Amniotic stem cell (primary cell): ENCODE measurements around the gene ARL14EPL.
"Not testable (repeated sequence)": the region's sequence is repeated elsewhere in the genome, so short reads cannot be mapped to it uniquely, and the experiment has no call there.

ENCODE experiments used
- DNase-seq: peaks from one replicate; lab custom pipeline; 2025; lab: John Stamatoyannopoulos, UW

The ARL14EPL gene

GRCh38 chr5:116046823-116047222 is 14.6 kb downstream of the ARL14EPL start:
- no peak for DNase-seq

- DNase-seq = no peak
Observed at GRCh38 chr5:116058346-116058936, 26.2 kb downstream of the ARL14EPL start.

GRCh38 chr5:116062352-116062751 is 30.1 kb downstream of the ARL14EPL start:
- DNase-seq = no peak

GRCh38 chr5:116063950-116064349 is 31.7 kb downstream of the ARL14EPL start:
- no peak for DNase-seq

GRCh38 chr5:116068028-116068632 is 35.9 kb downstream of the ARL14EPL start:
- DNase-seq = peak; percentile 62

- DNase-seq = no peak
Observed at GRCh38 chr5:116071211-116071610, 38.9 kb downstream of the ARL14EPL start.

GRCh38 chr5:116075191-116075831 is 43.0 kb downstream of the ARL14EPL start:
- DNase-seq = no peak

- DNase-seq = no peak
Observed at GRCh38 chr5:116076496-116076895, 44.2 kb downstream of the ARL14EPL start.

GRCh38 chr5:116078199-116078598 is 45.9 kb downstream of the ARL14EPL start:
- no peak for DNase-seq

- DNase-seq = no peak
Observed at GRCh38 chr5:116084287-116084691, 52.0 kb downstream of the ARL14EPL start.

GRCh38 chr5:116084871-116085715 is 52.8 kb downstream of the ARL14EPL start, which contains the start of gene COMMD10:
Gene COMMD10, plus strand, starts transcription at chr5:116085025.
- DNase-seq = peak; percentile 69

- not testable (repeated sequence) for DNase-seq
Observed at GRCh38 chr5:116086309-116086708, 54.0 kb downstream of the ARL14EPL start.

GRCh38 chr5:116088062-116088461 is 55.8 kb downstream of the ARL14EPL start:
- DNase-seq = no peak

- DNase-seq = no peak
Observed at GRCh38 chr5:116090302-116090701, 58.0 kb downstream of the ARL14EPL start.

GRCh38 chr5:116091416-116091815 is 59.1 kb downstream of the ARL14EPL start:
- DNase-seq = no peak

- no peak for DNase-seq
Observed at GRCh38 chr5:116097301-116097700, 65.0 kb downstream of the ARL14EPL start.

- no peak for DNase-seq
Observed at GRCh38 chr5:116098998-116099397, 66.7 kb downstream of the ARL14EPL start.

- DNase-seq = not testable (repeated sequence)
Observed at GRCh38 chr5:116104941-116105340, 72.7 kb downstream of the ARL14EPL start.
